Measurements from ENCODE around the gene THOC2.
A peak's percentile ranks its signal among the peaks of the same experiment; 100 is the strongest.
"Not testable (repeated sequence)": the region's sequence is repeated elsewhere in the genome, so short reads cannot be mapped to it uniquely, and the experiment has no call there.

THOC2 gene

GRCh38 chrX:123734079-123734478 is 1.2 kb upstream of the THOC2 start:
- not testable (repeated sequence) for DNase-seq

GRCh38 chrX:123731987-123732669 is 724 bp downstream of the THOC2 start:
- DNase-seq: peak in 2 of 5 donors; percentile 1 to 5

- DNase-seq: peak in 1 of 5 donors; percentile 12
Observed at GRCh38 chrX:123731258-123731986, 1.4 kb downstream of the THOC2 start.

GRCh38 chrX:123728554-123728953 is 4.3 kb downstream of the THOC2 start:
- no peak for DNase-seq

GRCh38 chrX:123728016-123728415 is 4.8 kb downstream of the THOC2 start:
- no peak for DNase-seq

GRCh38 chrX:123722193-123722592 is 10.7 kb downstream of the THOC2 start:
- not testable (repeated sequence) for DNase-seq

GRCh38 chrX:123720486-123720885 is 12.4 kb downstream of the THOC2 start:
- DNase-seq: no peak

- no peak for DNase-seq
Observed at GRCh38 chrX:123713841-123714240, 19.0 kb downstream of the THOC2 start.

- DNase-seq: no peak
Observed at GRCh38 chrX:123713434-123713833, 19.4 kb downstream of the THOC2 start.

GRCh38 chrX:123711201-123711600 is 21.7 kb downstream of the THOC2 start:
- not testable (repeated sequence) for DNase-seq

GRCh38 chrX:123704781-123705180 is 28.1 kb downstream of the THOC2 start:
- DNase-seq: no peak

- no peak for DNase-seq
Observed at GRCh38 chrX:123698979-123699520, 33.8 kb downstream of the THOC2 start.

GRCh38 chrX:123696334-123696733 is 36.5 kb downstream of the THOC2 start:
- no peak for DNase-seq

GRCh38 chrX:123695242-123695641 is 37.6 kb downstream of the THOC2 start:
- no peak for DNase-seq

GRCh38 chrX:123691776-123692175 is 41.1 kb downstream of the THOC2 start:
- no peak for DNase-seq

- DNase-seq: no peak
Observed at GRCh38 chrX:123688524-123688923, 44.3 kb downstream of the THOC2 start.

- DNase-seq: no peak
Observed at GRCh38 chrX:123685232-123685631, 47.6 kb downstream of the THOC2 start.

- no peak for DNase-seq
Observed at GRCh38 chrX:123682186-123682585, 50.7 kb downstream of the THOC2 start.

- not testable (repeated sequence) for DNase-seq
Observed at GRCh38 chrX:123679733-123680460, 53.0 kb downstream of the THOC2 start.

GRCh38 chrX:123675154-123675553 is 57.7 kb downstream of the THOC2 start:
- DNase-seq: no peak

GRCh38 chrX:123673813-123674212 is 59.0 kb downstream of the THOC2 start:
- DNase-seq: no peak

- DNase-seq: no peak
Observed at GRCh38 chrX:123665197-123665596, 67.7 kb downstream of the THOC2 start.

GRCh38 chrX:123664467-123665167 is 68.2 kb downstream of the THOC2 start:
- DNase-seq: not testable (repeated sequence)
